ENCODE data around the gene ISG20.

ISG20 gene

GRCh38 chr15:88638626-88639372 is at the start of gene ISG20:
TSS of gene ISG20 (plus strand) at chr15:88639016. CDS start at chr15:88639367, 351 bp downstream.
- DNase-seq = peak; percentile 52

- no peak for DNase-seq
Measured at GRCh38 chr15:88590759-88591158, 48.1 kb upstream of the ISG20 start.

DNA sequence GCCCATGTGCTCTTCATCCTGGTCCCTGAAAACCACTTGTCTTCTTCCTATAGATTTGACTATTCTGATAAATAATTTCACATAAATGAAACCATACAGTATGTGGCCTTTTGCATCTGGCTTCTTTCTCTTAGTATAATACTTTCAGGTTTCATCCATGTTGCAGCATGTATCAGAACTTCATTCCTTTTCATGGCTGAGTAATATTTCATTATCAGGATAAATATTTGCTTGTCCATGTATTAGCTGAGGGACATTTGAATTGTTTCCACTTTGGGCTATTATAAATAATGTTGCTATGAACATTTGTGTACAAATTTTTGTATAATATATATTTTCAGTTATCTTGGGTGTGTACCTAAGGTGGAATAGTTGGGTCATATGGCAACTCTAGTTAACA is 47.4 kb upstream of the ISG20 start:
- no peak for DNase-seq

GRCh38 chr15:88603885-88604284 is 34.9 kb upstream of the ISG20 start:
- DNase-seq = no peak

DNA sequence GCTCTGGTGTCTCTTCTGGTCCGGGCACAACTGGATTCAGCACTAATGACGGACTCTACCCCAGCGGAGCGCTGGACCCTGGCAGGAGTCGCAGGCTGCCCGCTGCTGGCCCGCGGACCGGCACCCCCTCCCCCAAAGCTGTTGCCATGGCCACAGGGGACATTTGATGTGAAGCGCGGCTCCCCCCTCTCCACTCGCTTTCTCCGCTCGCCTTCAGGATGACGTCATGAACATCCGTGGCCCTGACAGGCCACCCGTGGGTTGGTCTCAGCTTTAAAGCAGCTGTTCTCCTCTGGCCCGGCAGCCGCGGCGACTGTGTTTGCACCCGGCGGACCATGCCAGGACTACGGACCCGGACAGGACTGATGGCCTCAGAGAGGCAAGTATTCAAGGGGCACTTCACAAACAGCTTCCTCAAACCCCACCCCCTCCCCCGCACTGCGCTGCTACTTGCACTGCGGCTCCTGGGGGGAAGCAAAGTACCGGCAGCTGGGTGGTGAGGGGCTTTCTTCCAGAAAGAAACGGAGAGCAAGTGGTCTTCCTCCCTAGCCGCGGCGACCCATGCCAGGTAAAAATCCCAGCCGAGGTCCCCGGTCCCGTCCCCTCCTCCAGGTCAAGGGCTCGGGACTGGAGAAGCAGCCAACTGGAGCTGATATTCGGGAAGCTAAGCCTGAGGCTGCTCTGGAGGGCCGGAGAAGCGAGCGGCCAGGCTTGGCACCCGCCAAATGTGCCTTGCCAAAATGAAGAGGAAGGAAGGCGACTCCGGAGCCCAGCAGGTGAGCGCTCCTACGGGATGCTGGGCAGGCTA is 34.2 kb upstream of the ISG20 start:
- no peak for DNase-seq

GRCh38 chr15:88605189-88606069 is 33.4 kb upstream of the ISG20 start:
- no peak for DNase-seq

GRCh38 chr15:88606070-88606794 is 32.6 kb upstream of the ISG20 start:
- no peak for DNase-seq

DNA sequence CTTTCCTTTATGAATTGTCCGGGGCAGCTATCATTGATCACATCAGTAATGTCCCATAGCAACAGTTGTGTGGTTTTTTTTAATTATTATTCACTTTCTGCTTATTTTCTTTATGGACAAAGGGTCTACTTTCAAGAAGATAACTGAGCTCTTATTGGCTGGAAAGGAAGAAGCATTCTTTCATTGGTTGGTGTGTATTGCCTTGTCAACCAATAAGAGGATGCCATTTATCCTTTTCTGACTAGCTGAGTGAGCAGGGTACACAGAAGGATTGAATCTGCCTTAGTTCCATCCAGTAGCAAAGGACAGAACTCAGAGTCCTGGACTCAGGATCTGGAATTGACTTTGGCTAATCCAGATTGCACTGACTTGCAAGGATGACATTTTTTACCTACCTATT is 30.9 kb upstream of the ISG20 start:
- peak; percentile 54 for DNase-seq

GRCh38 chr15:88608607-88609181 is 30.1 kb upstream of the ISG20 start:
- no peak for DNase-seq

DNA sequence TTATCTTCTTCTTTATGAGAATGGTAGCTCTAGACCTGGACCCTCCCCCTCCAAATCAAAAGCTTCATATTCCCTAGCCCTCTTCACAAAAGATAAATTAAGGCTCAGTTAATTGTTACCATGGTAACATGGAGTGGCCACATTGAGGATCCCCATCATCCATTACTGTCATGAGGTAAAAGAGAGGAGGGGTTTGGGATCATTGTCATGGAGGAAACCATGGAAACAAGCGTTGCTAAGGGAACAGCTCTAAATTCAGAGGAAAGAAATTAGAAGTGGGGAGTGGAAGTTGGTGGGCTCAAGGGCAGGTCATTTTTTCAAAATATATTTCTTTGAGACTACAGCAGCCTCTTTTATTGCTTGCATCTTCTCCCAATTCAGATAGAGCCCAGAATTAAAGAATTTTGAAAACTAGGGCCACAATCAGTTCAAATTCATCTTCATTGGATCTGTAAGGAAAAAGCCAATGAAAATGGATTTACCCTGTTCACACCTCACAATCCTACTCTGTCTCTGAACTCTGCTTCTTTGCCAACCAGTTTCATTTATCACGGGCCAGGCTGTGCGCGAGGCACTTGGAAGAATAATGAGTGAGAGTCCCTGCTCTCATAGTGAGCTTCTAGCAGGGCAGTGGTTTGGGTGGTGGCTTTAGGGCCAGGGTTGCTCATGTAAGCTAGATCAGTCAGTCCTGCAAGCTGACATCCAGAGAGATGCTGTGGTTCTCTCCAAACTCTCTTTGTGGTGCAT is 29.3 kb upstream of the ISG20 start:
- no peak for DNase-seq

DNA sequence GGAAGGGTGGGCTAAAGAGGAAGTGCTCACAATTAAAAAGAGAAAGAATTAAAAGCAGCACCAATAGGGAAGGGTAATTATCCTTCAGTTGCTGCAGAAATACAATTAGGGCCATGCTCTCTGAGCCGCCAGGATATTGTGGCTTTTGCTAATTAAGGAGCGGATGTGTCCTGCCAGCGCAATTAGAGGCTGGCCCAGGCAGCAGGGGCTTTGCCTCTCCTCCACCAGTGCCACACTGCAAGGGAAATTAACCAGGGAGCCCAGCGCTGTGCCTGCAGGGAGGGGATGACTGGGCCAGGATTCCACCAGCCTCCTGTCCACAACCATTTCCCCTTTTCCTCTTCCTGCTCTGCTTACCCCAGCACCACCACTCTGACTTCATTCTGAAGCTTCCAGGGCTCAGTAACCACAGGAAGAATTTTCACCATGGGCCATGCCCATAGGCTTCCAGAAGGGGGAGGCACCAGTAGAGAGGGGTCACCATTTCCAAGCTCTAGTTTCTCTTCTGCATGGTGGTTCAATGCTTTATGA is 28.1 kb upstream of the ISG20 start:
- DNase-seq = no peak

- no peak for DNase-seq
Measured at GRCh38 chr15:88612186-88612796, 26.5 kb upstream of the ISG20 start.

DNA sequence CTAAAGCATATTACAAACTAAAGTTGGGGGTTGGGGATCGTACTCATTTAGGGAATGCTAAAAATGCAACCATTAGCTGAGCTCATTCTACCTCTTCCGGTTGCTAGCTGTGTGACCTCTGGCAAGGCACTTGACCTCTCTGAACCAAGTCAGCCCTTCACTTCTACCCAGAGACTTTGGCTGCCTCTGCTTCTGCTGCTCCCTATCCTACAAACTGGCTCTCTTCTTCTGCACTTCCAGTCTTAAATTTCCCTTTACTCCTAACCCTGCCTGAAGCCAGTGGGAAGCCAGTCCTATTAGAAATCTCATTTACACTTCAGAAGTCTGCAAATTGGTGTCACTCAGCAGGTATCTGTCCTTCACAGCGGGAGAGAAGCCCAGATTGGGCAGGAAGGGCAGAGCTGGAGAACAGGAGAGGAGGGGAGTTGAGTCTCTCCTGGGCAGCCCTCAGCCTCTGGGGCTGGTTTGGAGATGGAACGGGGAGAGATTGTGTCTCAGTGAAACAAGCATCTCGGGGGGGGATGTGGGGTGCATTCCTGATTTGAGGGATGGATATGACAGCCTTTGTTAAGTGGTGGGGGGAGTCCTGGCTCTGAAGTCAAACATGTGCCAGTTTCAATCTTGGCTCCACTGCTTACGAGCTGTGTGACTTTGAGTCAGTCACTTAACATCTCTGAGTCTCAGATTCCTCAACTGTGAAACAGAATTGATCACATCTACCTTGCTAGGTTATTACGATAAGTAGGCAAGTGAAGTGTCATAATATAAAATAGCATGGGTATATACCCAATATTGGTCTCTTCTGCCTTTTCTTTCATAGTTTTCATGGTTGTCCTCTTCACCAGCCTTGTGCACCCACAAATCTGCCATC is 25.5 kb upstream of the ISG20 start:
- no peak for DNase-seq

- DNase-seq = no peak
Measured at GRCh38 chr15:88615303-88616107, 23.3 kb upstream of the ISG20 start.

DNA sequence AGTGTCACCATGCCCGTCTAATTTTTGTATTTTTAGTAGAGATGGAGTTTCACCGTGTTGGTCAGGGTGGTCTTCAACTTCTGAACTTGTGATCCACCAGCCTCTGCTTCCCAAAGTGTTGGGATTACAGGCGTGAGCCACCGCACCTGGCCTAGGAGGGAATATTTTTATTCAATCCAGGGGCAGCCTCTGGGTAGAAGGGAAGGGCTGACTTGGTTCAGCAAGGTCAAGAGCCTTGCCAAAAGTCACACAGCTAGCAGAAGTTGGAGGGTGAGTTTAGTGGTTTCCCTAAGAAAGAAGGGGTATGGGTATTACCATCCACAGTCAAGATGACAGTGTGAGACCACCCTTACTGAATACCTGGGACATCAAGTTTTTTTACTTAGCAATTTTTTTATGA is 22.6 kb upstream of the ISG20 start:
- no peak for DNase-seq

DNA sequence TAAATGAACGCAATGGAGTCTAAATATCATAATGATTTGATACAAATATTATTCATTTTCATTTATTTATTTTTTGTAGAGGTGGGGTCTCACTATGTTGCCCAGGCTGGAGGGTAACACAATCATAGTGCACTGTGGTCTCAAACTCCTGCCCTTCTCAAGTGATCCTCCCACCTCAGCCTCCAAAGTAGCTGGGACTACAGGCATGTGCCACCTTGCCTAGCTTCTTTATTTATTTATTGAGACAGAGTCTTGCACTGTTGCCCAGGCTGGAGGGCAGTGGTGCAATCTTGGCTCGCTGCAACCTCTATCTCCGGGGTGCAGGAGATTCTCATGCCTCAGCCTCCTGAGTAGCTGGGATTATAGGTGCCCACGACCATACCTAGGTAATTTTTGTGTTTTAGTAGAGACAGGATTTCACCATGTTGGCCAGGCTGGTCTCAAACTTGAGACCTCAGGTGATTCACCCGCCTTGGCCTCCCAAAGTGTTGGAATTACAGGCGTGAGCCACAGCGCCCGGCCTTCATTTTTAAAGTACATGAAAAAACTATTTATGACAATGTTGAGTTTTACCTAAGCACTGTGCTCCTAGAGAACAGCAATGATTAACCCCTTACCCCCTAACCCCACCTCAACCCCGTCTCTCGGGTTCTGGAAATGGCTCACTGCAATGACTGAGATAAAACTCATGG is 21.6 kb upstream of the ISG20 start:
- DNase-seq = no peak

DNA sequence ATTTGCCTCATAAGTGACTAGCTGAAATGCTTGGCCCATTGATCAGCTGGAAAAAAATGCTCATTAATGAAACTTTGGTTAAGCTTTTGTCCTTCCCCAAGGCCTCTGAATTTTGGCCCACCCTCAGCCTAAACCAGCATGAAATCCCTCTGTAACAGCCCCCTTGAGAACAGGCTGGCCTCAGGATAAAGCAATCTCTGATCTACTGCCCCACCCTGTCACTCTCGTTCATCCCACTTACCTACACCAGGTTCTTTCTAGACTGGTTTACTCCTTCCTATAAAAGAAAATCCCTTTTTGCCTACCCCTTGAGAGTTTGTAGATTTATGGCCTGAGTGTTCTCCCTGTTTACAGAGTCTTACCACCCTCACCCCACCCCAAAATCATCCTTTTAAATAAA is 21.0 kb upstream of the ISG20 start:
- DNase-seq = no peak

- DNase-seq = no peak
Measured at GRCh38 chr15:88618686-88619085, 20.1 kb upstream of the ISG20 start.

All from NCI-H1436 treated with DMSO at 0.1 percent for 48 hours (cell line).